Fibroblast of villous mesenchyme (primary cell): ENCODE data around the gene PRUNE2. TPM values are rescaled to one million over a fixed set of nuclear protein-coding genes. Genes with fewer than 3 reads are reported as not detected.

ENCODE experiments used
- DNase-seq: peaks from one replicate; pipeline ENCODE4 v3.0.0-alpha.2; 2010; ENCODE audit warnings: low read depth
- H3K4me3 ChIP-seq: 2 replicates; pipeline ENCODE4 v1.5.1; 2011; ENCODE audit warnings: low read depth, mild to moderate bottlenecking, low read length
- total RNA-seq: library from RNA; depleted of rRNA; stranded (reverse); fragments of >200 nt; gene quantifications from 2 replicates; pipeline ENCODE4 v1.2.3, GENCODE V29; 2012
- TF ChIP-seq, protein P1 (sequence below): IDR thresholded peaks from 2 replicates; pipeline ENCODE4 v1.5.1; 2012; ENCODE audit warnings: low read depth, mild to moderate bottlenecking, low read length; ENCODE audit not compliant: insufficient read depth

Gene PRUNE2
- total RNA-seq, 1 donor: 14.2 TPM

DNA sequence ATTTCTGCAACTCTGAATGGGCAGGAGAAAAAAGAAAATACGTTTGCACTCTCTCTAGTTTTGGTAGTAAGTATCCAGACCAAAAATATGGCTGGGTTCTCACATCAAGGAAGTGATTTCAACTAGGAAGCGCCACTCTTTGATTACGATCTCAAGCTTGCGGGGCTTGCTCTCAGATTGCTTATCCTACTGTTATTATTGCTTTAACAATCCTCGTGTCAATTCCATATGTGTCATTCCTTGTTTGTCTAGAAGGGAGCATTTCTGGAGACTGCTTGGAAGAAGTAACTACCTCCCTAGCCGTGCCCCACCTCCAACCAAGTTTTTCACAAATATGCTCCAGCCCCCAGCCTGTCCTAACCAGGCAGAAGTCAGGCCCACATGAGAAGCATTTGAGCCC, 3.5 kb downstream of the PRUNE2 start:
- DNase-seq: no peak
- TF ChIP-seq, protein P1, sequence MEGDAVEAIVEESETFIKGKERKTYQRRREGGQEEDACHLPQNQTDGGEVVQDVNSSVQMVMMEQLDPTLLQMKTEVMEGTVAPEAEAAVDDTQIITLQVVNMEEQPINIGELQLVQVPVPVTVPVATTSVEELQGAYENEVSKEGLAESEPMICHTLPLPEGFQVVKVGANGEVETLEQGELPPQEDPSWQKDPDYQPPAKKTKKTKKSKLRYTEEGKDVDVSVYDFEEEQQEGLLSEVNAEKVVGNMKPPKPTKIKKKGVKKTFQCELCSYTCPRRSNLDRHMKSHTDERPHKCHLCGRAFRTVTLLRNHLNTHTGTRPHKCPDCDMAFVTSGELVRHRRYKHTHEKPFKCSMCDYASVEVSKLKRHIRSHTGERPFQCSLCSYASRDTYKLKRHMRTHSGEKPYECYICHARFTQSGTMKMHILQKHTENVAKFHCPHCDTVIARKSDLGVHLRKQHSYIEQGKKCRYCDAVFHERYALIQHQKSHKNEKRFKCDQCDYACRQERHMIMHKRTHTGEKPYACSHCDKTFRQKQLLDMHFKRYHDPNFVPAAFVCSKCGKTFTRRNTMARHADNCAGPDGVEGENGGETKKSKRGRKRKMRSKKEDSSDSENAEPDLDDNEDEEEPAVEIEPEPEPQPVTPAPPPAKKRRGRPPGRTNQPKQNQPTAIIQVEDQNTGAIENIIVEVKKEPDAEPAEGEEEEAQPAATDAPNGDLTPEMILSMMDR: no peak
- no peak overlapping the region for H3K4me3 ChIP-seq

DNA sequence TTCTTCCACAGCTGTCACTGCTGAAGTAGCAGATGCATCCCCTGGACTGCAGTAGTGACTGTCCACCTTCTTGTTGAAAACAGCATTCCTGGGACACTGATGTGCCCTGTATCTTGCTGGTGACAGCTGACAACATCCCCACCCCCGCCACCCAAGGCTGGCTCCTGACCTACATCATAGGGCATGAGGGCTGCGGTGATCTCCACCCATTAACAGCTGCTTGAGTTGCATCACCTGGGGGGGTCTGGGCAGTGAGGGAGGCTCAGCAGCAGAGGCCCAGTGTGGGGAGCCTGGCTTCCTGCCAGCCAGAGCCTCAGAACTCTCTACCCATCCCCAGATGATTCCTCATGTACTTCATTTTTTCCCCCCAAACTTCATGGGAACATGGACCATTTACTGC, 4.1 kb downstream of the PRUNE2 start:
- TF ChIP-seq, protein P1: no peak
- no peak overlapping the region for H3K4me3 ChIP-seq
- DNase-seq: no peak

DNA sequence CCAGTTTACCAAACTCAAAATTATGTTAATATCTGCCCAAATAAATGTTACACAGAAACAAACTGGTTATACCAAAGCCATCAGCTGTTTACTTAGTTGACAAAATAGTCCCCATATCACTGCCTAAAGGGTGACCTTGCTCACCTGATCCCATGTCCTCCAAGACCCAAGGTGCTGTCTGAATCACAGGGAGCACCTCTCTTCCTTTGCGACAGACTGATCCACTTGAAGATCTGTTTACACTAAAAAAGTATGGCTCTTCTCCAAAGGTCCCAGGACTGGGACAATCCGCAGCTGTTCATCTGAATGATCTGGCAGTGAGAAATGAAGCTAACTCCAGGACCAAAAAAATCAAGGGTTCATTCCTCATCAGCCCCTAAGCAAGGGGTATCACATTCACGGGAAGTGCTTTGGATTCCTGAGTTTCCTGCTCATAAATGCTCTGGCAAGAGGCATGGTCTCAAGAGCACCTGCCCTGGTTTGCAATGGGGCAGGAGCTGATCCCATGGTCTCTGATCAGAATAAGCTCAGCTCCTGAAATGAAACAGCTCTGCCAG, 5.0 kb downstream of the PRUNE2 start:
- no peak for DNase-seq
- TF ChIP-seq, protein P1: no peak
- no peak overlapping the region for H3K4me3 ChIP-seq

DNA sequence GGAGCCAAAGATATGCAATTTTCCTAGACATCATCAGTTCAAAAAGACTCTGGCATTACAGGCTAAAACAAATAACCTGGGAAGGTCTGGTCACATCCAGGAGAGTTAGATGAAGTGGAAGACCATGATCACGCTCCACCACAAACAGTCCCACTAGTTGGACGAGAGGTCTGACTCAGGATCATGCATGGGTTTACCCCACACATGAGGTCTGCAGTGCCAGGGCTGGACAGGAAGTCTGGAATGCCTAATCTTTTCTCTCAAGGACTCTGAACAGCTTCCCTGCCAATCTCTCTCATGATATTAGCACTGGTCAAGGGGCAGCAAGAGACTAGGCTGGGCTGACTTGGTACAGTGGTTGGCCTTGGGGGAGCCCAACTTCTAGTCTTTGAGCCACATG, 7.1 kb downstream of the PRUNE2 start:
- H3K4me3 ChIP-seq: no peak overlapping the region
- DNase-seq: no peak
- TF ChIP-seq, protein P1: no peak

DNA sequence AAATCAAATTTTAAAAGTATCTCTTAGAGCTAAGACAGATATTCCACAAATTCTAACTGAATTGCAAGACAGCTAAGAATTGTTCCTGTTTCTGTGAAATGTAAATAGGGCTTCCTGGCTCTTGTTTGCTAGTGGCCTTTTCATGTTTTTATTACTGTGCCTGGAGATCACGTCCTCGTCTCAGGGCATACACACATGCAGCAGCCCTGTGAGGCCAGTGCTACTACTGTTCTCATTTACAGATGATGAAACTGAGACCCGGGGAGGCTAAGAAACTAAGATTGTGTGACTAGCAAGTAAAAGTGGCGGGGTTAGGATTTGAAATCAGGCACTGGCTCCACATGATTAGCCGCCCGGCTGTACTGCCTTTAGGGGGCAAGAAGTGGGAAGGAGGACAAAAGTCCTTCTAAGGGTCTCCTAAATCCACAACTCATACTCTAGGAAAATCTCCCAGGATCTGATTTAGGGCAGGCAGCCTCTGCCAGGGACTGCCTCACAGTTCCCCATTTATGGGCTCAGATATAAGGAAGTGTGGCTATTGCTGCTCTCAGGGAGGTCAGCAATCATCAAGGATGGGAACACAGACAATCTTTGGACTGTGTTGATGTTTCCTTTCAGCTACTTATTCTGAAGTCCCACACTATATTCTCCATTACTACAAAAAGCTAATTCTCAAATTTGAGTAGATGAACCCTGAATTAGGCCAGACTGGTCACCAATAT, 7.9 kb downstream of the PRUNE2 start:
- TF ChIP-seq, protein P1: no peak
- no peak overlapping the region for H3K4me3 ChIP-seq
- DNase-seq: no peak

DNA sequence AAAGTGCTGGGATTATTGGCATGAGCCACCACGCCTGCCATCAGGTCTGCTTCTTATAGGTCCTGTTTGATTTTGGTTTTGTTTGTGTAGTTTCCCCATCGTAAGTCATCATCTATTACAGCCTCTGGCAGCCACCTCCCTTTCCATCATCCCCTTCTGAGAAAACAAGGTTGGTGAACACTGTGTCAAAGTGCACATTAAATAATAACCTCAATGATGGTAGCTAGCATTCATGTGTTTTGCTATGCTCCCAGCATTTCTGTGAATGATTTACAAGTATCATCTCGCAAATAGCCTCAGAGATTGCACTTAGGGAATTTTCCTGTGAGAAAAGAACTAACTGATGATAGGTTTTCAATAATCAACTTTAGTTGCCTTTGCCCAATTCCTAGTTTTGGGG, 9.9 kb downstream of the PRUNE2 start:
- no peak for DNase-seq
- TF ChIP-seq, protein P1: no peak
- no peak overlapping the region for H3K4me3 ChIP-seq
